DND-41 (cell line): Measurements from ENCODE around the gene LYRM9.
"Not testable (repeated sequence)": the region's sequence is repeated elsewhere in the genome, so short reads cannot be mapped to it uniquely, and the experiment has no call there.

Experiments
- ATAC-seq: fragments of 200-7000 bp; cut with Tn5 transposase; 3 replicates; pipeline ENCODE4 v1.9.1; 2021; ENCODE audit warnings: low read depth; ENCODE audit not compliant: insufficient read depth
- DNase-seq: peaks from one replicate; pipeline ENCODE4 v3.0.0-alpha.2; 2020
- H2AFZ ChIP-seq: 2 replicates; pipeline ENCODE4 v1.6.0; 2012; ENCODE audit warnings: low read depth, low read length
- H3K27ac ChIP-seq: 2 replicates; pipeline ENCODE4 v1.5.1; 2012; ENCODE audit warnings: low read length, inconsistent platforms
- H3K27me3 ChIP-seq: fragments of 200-600 bp; sonication (generic); 2 replicates; pipeline ENCODE4 v1.6.0; 2012; ENCODE audit warnings: low read length, mild to moderate bottlenecking, inconsistent platforms; ENCODE audit not compliant: insufficient read depth, poor library complexity
- H3K36me3 ChIP-seq: 2 replicates; pipeline ENCODE4 v1.5.1; 2012; ENCODE audit warnings: low read length, inconsistent platforms; ENCODE audit not compliant: insufficient read depth
- H3K4me1 ChIP-seq: 2 replicates; pipeline ENCODE4 v1.5.1; 2012; ENCODE audit warnings: mild to moderate bottlenecking, low read length; ENCODE audit not compliant: insufficient read depth
- H3K4me2 ChIP-seq: 2 replicates; pipeline ENCODE4 v1.6.0; 2012; ENCODE audit warnings: mild to moderate bottlenecking, moderate library complexity, low read length, inconsistent platforms; ENCODE audit not compliant: insufficient read depth
- H3K4me3 ChIP-seq, 2 experiments: fragments of 200-600 bp in 1 of 2; shearing (Covaris generic) in 1 of 2; 2 replicates each; pipeline ENCODE4 v1.5.1; 2012 to 2016; ENCODE audit warnings: inconsistent platforms in 2 of 2, low read length in 2 of 2, mild to moderate bottlenecking in 2 of 2, low read depth in 1 of 2, moderate library complexity in 1 of 2
- H3K79me2 ChIP-seq: 2 replicates; pipeline ENCODE4 v1.6.0; 2012; ENCODE audit warnings: low read length, inconsistent platforms; ENCODE audit not compliant: insufficient read depth
- H3K9ac ChIP-seq: 2 replicates; pipeline ENCODE4 v1.6.0; 2012; ENCODE audit warnings: low read depth, mild to moderate bottlenecking, inconsistent platforms, low read length, moderate library complexity
- H3K9me3 ChIP-seq: 2 replicates; pipeline ENCODE4 v1.5.1; 2012; ENCODE audit warnings: low read length, moderate library complexity, mild to moderate bottlenecking, inconsistent platforms; ENCODE audit not compliant: insufficient read depth, severe bottlenecking
- H4K20me1 ChIP-seq: 2 replicates; pipeline ENCODE4 v1.6.0; 2012; ENCODE audit warnings: low read length; ENCODE audit not compliant: insufficient read depth
- CTCF ChIP-seq: IDR thresholded peaks from 2 replicates; pipeline ENCODE4 v1.5.1; 2012; ENCODE audit warnings: borderline replicate concordance, low read length, moderate library complexity, mild to moderate bottlenecking; ENCODE audit not compliant: poor library complexity, severe bottlenecking; ENCODE audit errors: extremely low read depth
- EZH2 ChIP-seq: IDR thresholded peaks from 3 replicates; pipeline ENCODE4 v1.6.1; 2012; ENCODE audit warnings: borderline replicate concordance, low read depth, mild to moderate bottlenecking, moderate library complexity, low read length, inconsistent platforms; ENCODE audit not compliant: severe bottlenecking

The LYRM9 gene

GRCh38 chr17:27840688-27841087 is 52.5 kb downstream of the LYRM9 start:
- no peak overlapping the region for H3K9ac ChIP-seq
- H3K9me3 ChIP-seq = no peaks in the 10 kb centered on the region
- no peaks in the 10 kb centered on the region for H3K79me2 ChIP-seq
- H3K27me3 ChIP-seq = peaks cover 3% of the 10 kb centered on the region
- DNase-seq = no peak
- H3K36me3 ChIP-seq = no peaks in the 10 kb centered on the region
- H3K27ac ChIP-seq = no peak overlapping the region
- H4K20me1 ChIP-seq = no peaks in the 10 kb centered on the region
- H3K4me1 ChIP-seq = no peaks in the 10 kb centered on the region
- TF ChIP-seq EZH2 (no peak), CTCF (no peak)
- H2AFZ ChIP-seq = no peak overlapping the region
- ATAC-seq = no peak
- H3K4me3 ChIP-seq = no peak overlapping the region
- H3K4me2 ChIP-seq = no peak overlapping the region

- not testable (repeated sequence) for H3K36me3 ChIP-seq, H2AFZ ChIP-seq, H3K27me3 ChIP-seq, DNase-seq, H4K20me1 ChIP-seq, H3K4me2 ChIP-seq, H3K4me3 ChIP-seq, H3K79me2 ChIP-seq, H3K9me3 ChIP-seq, H3K4me1 ChIP-seq, ATAC-seq, H3K9ac ChIP-seq, H3K27ac ChIP-seq
Measured at GRCh38 chr17:27840406-27840678, 52.8 kb downstream of the LYRM9 start.

- H3K79me2 ChIP-seq, DNase-seq, H3K36me3 ChIP-seq, H3K4me2 ChIP-seq, H2AFZ ChIP-seq, H3K9ac ChIP-seq, H4K20me1 ChIP-seq, H3K27me3 ChIP-seq, H3K27ac ChIP-seq, ATAC-seq, H3K9me3 ChIP-seq, H3K4me3 ChIP-seq, H3K4me1 ChIP-seq: not testable (repeated sequence)
Measured at GRCh38 chr17:27839571-27840405, 53.4 kb downstream of the LYRM9 start.

DNA sequence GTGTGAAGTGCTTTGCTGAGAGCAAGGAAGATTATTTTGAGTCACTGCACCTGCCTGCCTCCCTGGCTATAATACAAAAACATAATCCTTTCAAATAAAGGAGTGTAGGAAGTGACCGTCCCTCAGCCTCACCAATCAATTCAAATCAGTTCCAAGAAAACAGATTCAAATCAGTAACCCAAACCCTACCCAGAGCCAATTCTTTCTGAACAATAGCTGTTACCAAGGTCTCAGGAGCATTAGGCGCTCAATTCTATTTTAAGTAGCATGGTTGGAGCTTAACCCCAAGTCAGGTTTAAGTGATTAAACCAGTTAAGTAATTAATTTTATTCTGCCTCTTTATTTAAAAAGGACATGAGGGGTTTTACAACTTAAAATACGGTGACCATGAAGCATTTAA is 54.6 kb downstream of the LYRM9 start:
- H3K79me2 ChIP-seq, H2AFZ ChIP-seq, H3K36me3 ChIP-seq, DNase-seq, ATAC-seq, H4K20me1 ChIP-seq, H3K9ac ChIP-seq, H3K27ac ChIP-seq, H3K4me1 ChIP-seq, H3K9me3 ChIP-seq, H3K4me2 ChIP-seq, H3K4me3 ChIP-seq, H3K27me3 ChIP-seq: not testable (repeated sequence)

GRCh38 chr17:27837769-27838168 is 55.4 kb downstream of the LYRM9 start:
- H3K4me3 ChIP-seq, H3K27ac ChIP-seq, H4K20me1 ChIP-seq, H3K27me3 ChIP-seq, H3K9ac ChIP-seq, H3K36me3 ChIP-seq, H3K4me1 ChIP-seq, ATAC-seq, DNase-seq, H3K4me2 ChIP-seq, H3K9me3 ChIP-seq, H3K79me2 ChIP-seq, H2AFZ ChIP-seq: not testable (repeated sequence)
